ENCODE data around the gene PDX1. TPM values are rescaled to one million over a fixed set of nuclear protein-coding genes. Genes with fewer than 3 reads are reported as not detected.

PDX1 gene
- total RNA-seq, 4 donors from 2014 or later = not detected

DNA sequence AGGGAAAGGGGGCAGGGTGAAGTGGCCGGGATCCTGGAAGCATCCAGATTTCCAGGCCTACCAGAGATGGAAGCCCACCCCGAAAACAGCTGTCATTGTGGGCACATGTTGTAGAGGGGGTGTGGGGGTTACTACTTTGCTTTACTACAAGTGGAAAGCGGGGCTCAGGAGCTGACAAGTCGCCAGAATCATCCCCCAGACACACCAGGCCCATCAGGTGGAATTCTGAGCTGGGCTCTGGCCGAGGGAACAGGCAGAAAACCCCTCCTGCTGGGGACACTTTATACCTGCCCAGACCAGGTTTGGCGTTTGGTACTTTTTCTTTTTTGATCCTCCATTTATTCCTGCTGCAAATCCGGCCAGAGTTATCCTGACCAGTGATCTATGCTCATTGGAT, 45.5 kb downstream of the PDX1 start:
- no peak for TF ChIP-seq EP300 (IDR thresholded peaks at IDR 0.05)
- TF ChIP-seq, protein P1, sequence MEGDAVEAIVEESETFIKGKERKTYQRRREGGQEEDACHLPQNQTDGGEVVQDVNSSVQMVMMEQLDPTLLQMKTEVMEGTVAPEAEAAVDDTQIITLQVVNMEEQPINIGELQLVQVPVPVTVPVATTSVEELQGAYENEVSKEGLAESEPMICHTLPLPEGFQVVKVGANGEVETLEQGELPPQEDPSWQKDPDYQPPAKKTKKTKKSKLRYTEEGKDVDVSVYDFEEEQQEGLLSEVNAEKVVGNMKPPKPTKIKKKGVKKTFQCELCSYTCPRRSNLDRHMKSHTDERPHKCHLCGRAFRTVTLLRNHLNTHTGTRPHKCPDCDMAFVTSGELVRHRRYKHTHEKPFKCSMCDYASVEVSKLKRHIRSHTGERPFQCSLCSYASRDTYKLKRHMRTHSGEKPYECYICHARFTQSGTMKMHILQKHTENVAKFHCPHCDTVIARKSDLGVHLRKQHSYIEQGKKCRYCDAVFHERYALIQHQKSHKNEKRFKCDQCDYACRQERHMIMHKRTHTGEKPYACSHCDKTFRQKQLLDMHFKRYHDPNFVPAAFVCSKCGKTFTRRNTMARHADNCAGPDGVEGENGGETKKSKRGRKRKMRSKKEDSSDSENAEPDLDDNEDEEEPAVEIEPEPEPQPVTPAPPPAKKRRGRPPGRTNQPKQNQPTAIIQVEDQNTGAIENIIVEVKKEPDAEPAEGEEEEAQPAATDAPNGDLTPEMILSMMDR (IDR thresholded peaks at IDR 0.05) = no peak
- no peak for TF ChIP-seq POLR2A (IDR thresholded peaks at IDR 0.05)
- no peak overlapping the region for H3K4me3 ChIP-seq
- 70% methylated on average over 7 of the region's 7 CpGs for WGBS
- H3K27ac ChIP-seq = no peak overlapping the region
- no peaks in the 10 kb centered on the region for H3K36me3 ChIP-seq
- peaks cover 96% of the 10 kb centered on the region for H3K27me3 ChIP-seq
- H3K4me1 ChIP-seq = peaks cover 41% of the 10 kb centered on the region
- no peaks in the 10 kb centered on the region for H3K9me3 ChIP-seq
- no peak for DNase-seq (ENCODE audit: low spot score in 2 of 2)

DNA sequence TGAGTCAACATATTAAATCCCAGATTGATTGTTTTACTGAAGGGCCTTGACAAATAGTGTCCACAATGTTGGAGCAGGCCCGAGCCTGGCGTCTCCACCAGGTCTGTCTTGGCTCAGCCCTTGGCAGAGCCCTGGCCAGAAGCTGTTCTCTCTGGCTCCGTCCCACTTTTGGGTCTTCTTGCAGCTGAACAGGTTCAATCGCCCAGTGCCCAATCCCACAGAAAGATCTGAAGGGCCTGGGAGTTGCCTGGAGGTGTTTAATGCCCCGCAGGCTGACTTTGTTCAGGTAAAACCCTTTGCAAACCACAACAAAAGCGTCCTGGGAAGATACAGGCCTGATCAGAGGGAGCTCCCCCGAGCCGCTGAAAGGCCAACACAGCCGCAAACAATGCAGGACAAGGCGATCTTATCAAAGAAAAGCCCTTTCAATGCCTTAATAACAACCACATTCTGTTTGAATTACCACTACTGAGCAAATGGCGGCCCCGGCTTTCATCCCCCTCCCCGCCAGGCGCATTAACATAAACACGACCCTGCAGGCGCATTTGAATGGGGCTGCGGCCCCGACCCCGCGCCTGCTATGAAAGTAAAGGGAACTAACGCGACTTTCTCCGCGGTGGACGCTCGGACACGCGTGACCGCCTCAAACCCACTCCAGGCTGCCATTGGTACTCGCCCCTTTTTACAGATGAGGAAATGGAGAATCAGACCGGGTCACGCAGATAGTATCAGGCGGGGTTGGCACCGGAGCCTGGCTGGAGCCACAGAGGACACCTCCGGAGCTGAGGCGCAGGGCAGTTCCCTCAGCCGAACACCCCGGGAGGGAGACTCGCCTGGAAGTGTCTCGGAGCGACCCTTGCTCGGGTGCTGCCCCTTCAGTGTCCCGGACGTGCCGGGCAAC, 46.2 kb downstream of the PDX1 start:
- Histone ChIP-seq H3K4me3 (no peak overlapping the region), H3K4me1 (peaks cover 34% of the 10 kb centered on the region), H3K27ac (no peak overlapping the region), H3K27me3 (peaks cover 96% of the 10 kb centered on the region), H3K36me3 (no peaks in the 10 kb centered on the region), H3K9me3 (no peaks in the 10 kb centered on the region)
- no peak for DNase-seq (ENCODE audit: low spot score in 2 of 2)
- TF ChIP-seq, protein P1 (IDR thresholded peaks at IDR 0.05) = no peak
- no peak for TF ChIP-seq POLR2AphosphoS5 (IDR thresholded peaks at IDR 0.05)
- no peak for TF ChIP-seq EP300 (IDR thresholded peaks at IDR 0.05)
- no peak for TF ChIP-seq POLR2A (IDR thresholded peaks at IDR 0.05)
- WGBS = 18% methylated on average over 30 of the region's 45 CpGs

DNA sequence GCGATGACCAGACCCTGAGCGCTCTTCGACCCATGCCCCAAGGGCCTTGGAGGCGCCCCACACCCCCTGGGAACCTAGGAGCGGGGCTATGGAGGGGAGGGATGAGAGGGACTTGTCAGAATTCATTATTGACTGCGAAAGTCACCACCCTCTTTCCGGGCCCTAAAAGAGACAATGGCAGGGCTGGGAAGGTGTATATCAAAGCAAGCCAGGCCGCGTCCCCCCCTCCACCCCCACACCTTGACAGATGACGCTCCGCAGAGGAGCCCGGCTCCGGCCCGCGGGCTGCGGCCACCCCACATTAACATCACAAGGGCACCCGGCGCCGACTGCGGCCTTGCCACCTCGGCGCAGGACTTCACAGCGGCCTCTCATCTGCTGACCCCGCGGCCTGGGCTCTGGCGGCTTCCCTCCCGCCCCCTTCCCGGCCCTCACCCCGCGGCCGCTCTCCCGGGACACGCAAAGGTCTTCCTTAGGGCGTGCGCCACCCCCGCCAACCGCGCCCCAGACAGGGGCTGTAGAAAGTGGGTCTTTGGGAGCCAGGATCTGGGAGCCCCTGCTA, 46.9 kb downstream of the PDX1 start:
- no peak overlapping the region for H3K4me3 ChIP-seq
- H3K4me1 ChIP-seq = peaks cover 30% of the 10 kb centered on the region
- TF ChIP-seq, protein P1 (IDR thresholded peaks at IDR 0.05) = no peak
- no peak for TF ChIP-seq EP300 (IDR thresholded peaks at IDR 0.05)
- TF ChIP-seq POLR2A (IDR thresholded peaks at IDR 0.05) = no peak
- TF ChIP-seq POLR2AphosphoS5 (IDR thresholded peaks at IDR 0.05) = no peak
- WGBS = 0% methylated on average over 3 of the region's 38 CpGs
- no peak overlapping the region for H3K27ac ChIP-seq
- no peaks in the 10 kb centered on the region for H3K9me3 ChIP-seq
- no peak for DNase-seq (ENCODE audit: low spot score in 2 of 2)
- H3K27me3 ChIP-seq = peaks cover 96% of the 10 kb centered on the region
- no peaks in the 10 kb centered on the region for H3K36me3 ChIP-seq

DNA sequence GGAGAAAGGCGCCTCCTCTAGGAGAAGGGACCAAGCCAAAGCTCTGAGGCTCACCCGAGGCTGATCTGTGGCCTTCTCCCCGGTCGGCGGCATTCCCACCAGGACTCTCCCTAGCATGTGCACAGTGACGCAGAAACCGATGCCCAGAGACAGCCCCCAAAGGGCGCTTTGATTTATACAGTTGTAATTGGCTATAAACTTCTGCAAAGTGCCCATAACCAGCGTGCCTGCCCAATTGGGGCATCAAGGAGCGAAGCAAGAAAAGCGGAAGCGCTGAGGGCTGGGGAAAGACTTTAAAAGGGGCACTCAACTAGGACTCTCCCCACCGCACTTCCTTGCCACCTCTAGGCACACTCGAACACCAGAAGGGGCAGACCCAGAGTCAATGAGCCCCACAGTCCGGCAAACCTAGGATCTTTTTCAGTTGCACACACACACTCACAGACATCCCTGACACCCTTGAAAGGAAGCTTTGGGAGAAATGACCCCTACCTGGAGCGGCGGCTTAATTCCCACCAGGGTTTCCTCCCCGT, 47.5 kb downstream of the PDX1 start:
- Histone ChIP-seq H3K27ac (no peak overlapping the region), H3K27me3 (peaks cover 98% of the 10 kb centered on the region), H3K4me3 (no peak overlapping the region), H3K9me3 (no peaks in the 10 kb centered on the region), H3K36me3 (no peaks in the 10 kb centered on the region), H3K4me1 (peaks cover 30% of the 10 kb centered on the region)
- no peak for DNase-seq (ENCODE audit: low spot score in 2 of 2)
- 12% methylated on average over 7 of the region's 18 CpGs for WGBS
- TF ChIP-seq EP300 (IDR thresholded peaks at IDR 0.05) = no peak
- TF ChIP-seq POLR2A (IDR thresholded peaks at IDR 0.05) = no peak
- TF ChIP-seq POLR2AphosphoS5 (IDR thresholded peaks at IDR 0.05) = no peak
- TF ChIP-seq, protein P1 (IDR thresholded peaks at IDR 0.05) = no peak

DNA sequence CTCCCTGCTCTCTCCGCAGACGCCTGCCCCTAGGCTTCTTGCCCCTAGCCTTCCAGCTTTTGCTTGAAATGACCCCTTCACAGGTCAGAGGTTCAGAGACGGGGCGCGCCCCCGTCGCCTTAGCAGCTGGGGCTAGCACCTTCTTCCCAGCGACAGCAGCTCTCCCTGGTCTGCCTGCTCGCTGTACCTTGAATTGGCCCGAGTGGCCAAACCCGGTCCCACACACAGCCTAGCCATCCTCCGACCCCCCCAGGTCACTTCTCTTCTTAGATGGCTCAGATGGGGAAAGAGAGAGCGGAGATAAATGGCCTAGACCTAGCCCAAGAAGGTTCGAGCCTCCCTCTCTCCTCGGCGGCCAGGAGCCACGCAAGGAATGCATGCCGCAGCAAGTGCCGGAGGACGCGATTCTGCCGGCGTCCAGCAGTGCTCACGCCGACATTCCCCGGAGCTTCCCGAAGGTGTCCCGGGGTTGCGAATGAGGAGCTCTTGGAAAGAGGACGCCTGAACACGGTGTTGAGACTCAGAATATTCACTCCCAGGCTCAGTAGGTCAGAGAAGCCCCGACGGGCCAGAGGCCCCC, 48.0 kb downstream of the PDX1 start:
- no peak for DNase-seq (ENCODE audit: low spot score in 2 of 2)

More for the DNA sequence above, 48.0 kb downstream of the PDX1 start:
- TF ChIP-seq EP300 (IDR thresholded peaks at IDR 0.05) (no peak), POLR2A (IDR thresholded peaks at IDR 0.05) (no peak), POLR2AphosphoS5 (IDR thresholded peaks at IDR 0.05) (no peak)
- TF ChIP-seq, protein P1 (IDR thresholded peaks at IDR 0.05) = no peak
- WGBS = 3% methylated on average over 15 of the region's 33 CpGs
- Histone ChIP-seq H3K4me3 (peak overlapping the region; percentile 26), H3K36me3 (no peaks in the 10 kb centered on the region), H3K9me3 (no peaks in the 10 kb centered on the region), H3K27me3 (peaks cover 98% of the 10 kb centered on the region), H3K4me1 (peaks cover 30% of the 10 kb centered on the region), H3K27ac (no peak overlapping the region)
